Measurements from ENCODE around the gene CAND2.
A peak's percentile ranks its signal among the peaks of the same experiment; 100 is the strongest.
"Not testable (repeated sequence)": the region's sequence is repeated elsewhere in the genome, so short reads cannot be mapped to it uniquely, and the experiment has no call there.

CAND2 gene

GRCh38 chr3:12772462-12772861, 24.0 kb upstream of the CAND2 start:
- no peak for DNase-seq

- DNase-seq = no peak
Measured at GRCh38 chr3:12773030-12773709, 23.3 kb upstream of the CAND2 start.

GRCh38 chr3:12773710-12774086, 22.8 kb upstream of the CAND2 start:
- no peak for DNase-seq

- DNase-seq = no peak
Measured at GRCh38 chr3:12774619-12775018, 21.9 kb upstream of the CAND2 start.

GRCh38 chr3:12775226-12775625, 21.3 kb upstream of the CAND2 start:
- no peak for DNase-seq

- DNase-seq = not testable (repeated sequence)
Measured at GRCh38 chr3:12775970-12776369, 20.5 kb upstream of the CAND2 start.

GRCh38 chr3:12777171-12777570, 19.3 kb upstream of the CAND2 start:
- no peak for DNase-seq

- no peak for DNase-seq
Measured at GRCh38 chr3:12780751-12781150, 15.7 kb upstream of the CAND2 start.

- no peak for DNase-seq
Measured at GRCh38 chr3:12782172-12782815, 14.2 kb upstream of the CAND2 start.

GRCh38 chr3:12785096-12785495, 11.4 kb upstream of the CAND2 start:
- DNase-seq = no peak

- peak; percentile 56 for DNase-seq
Measured at GRCh38 chr3:12787346-12787745, 9.1 kb upstream of the CAND2 start.

- DNase-seq = not testable (repeated sequence)
Measured at GRCh38 chr3:12787967-12788690, 8.4 kb upstream of the CAND2 start.

GRCh38 chr3:12791430-12791829, 5.0 kb upstream of the CAND2 start:
- DNase-seq = no peak

GRCh38 chr3:12793701-12794100, 2.8 kb upstream of the CAND2 start:
- no peak for DNase-seq

GRCh38 chr3:12797124-12797891, 828 bp downstream of the CAND2 start:
- no peak for DNase-seq

GRCh38 chr3:12797892-12798558, 1.5 kb downstream of the CAND2 start:
- no peak for DNase-seq

- DNase-seq = no peak
Measured at GRCh38 chr3:12798559-12799179, 2.2 kb downstream of the CAND2 start.

- no peak for DNase-seq
Measured at GRCh38 chr3:12799525-12800440, 3.3 kb downstream of the CAND2 start.

GRCh38 chr3:12803371-12803770, 6.9 kb downstream of the CAND2 start:
- DNase-seq = no peak

- DNase-seq = no peak
Measured at GRCh38 chr3:12807066-12807465, 10.6 kb downstream of the CAND2 start.

Data from fibroblast of skin of back (primary cell).